ENCODE measurements around the gene CD1B. TPM values are rescaled to one million over a fixed set of nuclear protein-coding genes. Genes with fewer than 3 reads are reported as not detected.

Gene CD1B
- total RNA-seq, 4 donors from 2014 or later = 1.9 TPM; not detected in 3

- no peak for TF ChIP-seq CTCF (IDR thresholded peaks at IDR 0.05; ENCODE audit: low read depth)
These were observed 25.3 kb upstream of the CD1B start for GRCh38 chr1:158356616-158357015.

DNA sequence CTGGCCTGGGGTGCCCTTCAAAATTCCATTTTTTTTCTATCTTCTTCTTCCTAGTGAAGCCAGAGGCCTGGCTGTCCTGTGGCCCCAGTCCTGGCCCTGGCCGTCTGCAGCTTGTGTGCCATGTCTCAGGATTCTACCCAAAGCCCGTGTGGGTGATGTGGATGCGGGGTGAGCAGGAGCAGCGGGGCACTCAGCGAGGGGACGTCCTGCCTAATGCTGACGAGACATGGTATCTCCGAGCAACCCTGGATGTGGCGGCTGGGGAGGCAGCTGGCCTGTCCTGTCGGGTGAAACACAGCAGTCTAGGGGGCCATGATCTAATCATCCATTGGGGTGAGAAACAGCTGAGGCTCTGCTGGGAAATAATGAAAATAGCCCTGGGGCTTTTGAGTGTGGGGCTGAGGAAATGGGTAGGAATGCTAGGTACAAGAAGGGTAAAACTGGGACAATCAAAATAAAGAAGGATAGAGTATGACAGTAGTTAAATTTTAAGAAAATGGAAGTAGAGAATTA lies 24.5 kb upstream of the CD1B start:
- TF ChIP-seq CTCF (IDR thresholded peaks at IDR 0.05; ENCODE audit: low read depth) = no peak

GRCh38 chr1:158354255-158354654 lies 22.9 kb upstream of the CD1B start:
- TF ChIP-seq CTCF (IDR thresholded peaks at IDR 0.05; ENCODE audit: low read depth) = no peak

DNA sequence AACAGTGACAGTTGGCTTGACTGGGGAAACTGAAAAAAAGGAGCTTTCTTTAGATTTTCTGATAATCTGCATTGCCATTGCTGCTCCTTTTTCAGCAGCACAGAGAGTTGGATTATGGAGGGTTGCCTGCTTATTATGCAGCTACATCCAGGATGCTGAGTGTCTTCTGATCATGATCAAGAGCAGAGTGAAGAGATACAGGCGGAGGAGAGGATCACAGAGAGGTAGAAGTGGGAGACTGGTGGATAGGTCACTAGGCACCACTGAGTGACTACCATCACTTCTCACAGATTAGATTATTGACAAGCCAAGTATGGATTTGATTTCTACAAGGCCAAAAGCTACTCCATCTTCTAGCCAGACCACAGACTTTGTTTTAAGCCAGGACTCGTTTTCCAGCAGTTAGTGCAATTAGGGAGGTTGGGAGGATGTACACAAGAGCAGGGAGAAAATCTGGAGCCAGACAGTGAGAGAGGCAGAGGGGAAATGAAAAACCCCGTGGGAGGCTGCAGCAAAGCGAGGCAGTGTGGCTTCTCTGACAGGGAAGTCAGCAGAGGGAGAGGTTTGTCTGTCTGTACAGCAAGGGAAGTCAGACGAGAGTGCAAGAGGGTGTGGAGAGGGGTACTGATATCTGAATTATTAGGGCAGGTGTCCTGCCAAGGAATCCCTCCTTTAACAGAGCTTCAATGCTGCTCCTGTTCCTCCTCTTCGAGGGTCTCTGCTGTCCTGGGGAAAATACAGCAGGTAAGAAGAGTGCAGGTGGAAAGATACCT lies 22.2 kb upstream of the CD1B start, which contains the start of gene CD1E:
Gene CD1E (plus strand): TSS at position 592 of the 773 bp plus-strand sequence. CDS start 95 bp downstream, at position 687.
- TF ChIP-seq CTCF (IDR thresholded peaks at IDR 0.05; ENCODE audit: low read depth) = no peak

DNA sequence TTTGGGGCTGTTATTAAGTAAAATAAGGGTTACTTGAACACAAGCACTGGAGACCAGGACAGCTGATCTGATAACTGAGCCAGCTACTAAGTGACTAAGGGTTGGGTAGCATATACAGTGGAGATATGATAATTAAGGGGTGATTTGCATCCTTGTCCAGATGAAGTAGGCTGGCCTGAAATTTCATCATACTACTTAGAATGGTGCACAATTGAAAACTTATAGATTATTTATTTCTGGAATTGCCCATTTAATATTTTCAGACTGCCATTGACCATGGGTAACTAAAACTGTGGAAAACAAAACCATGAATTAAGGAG lies 3.8 kb upstream of the CD1B start:
- no peak for TF ChIP-seq CTCF (IDR thresholded peaks at IDR 0.05; ENCODE audit: low read depth)

DNA sequence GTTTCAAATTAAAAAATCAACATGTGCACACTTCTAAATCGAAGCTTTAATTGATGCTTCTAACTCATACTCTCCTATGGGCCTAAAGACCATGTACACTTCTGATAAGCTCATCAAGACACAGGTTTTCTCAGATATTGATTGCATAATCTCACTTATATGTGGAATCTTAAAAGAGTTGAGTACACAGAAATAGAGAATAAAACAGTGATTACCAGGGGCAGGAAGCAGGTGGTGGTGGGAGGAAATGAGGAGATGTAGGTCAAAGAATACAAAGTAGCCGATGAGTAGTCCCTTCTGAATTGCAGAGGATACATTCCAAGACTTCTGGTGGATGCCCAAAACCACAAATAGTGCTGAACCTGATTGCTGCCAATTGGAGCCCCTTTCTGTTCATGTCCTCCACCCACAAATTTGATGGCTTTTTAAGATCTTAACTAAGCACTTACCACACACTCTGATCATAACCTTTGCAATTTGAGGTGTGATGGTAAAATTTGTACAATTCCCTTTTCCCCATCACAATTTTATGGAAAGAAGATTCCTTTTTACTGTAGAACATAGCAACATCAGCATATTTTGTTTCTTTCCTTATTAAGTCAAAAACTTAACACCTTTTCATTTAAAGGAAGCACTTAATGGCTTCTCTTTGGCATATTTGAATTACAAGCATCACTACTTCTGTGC lies 3.3 kb upstream of the CD1B start:
- no peak for TF ChIP-seq CTCF (IDR thresholded peaks at IDR 0.05; ENCODE audit: low read depth)

DNA sequence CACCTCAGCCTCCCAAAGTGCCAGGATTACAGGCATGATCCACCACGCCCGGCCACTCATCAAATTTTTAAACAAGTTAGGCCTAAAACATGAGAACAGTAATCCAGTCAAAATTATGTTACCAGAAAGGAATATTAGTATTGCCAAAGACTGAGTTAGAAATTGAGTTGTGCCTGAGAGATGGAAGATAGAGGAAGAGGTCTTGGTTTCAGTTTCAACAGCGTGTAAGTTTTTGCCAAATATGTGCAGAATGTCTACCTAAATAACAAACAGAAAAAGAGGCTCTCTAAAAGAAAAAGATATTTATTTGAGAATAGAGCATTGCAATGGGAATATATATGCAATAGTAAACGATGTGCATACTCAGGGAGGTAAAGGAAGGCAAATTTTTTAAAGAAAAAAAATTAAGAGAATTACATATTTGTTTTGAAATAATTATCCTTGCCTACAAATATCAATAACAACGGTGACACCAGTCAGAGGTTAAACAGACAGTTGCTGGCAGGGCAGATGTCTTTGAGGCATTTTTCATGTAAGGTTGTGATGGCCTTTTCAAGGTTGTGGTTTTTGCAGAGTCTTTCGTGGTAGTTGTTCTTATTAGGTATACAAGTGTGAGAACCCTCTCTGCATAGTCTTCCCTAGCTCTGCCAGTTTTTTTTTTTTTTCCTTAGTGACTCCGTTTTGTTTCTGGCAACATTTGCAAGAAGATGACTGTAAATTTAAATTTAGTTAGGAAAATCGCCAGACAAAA lies 2.2 kb upstream of the CD1B start:
- TF ChIP-seq CTCF (IDR thresholded peaks at IDR 0.05; ENCODE audit: low read depth) = no peak

All from subcutaneous adipose tissue (tissue), 4 donors.